H1 (cell line): ENCODE data around the gene RRBP1. TPM values are rescaled to one million over a fixed set of nuclear protein-coding genes. Genes with fewer than 3 reads are reported as not detected.

ENCODE experiments used
- CTCF ChIA-PET: fragments of 300-600 bp; sonication (Branson Sonifier 250); formaldehyde crosslinking; loops from one replicate; lab custom pipeline; 2021; ENCODE audit not compliant: partially characterized antibody; lab: Charles Lee
- POLR2A ChIA-PET: fragments of 300-600 bp; sonication (Branson Sonifier 250); formaldehyde crosslinking; loops from one replicate; lab custom pipeline; 2021; ENCODE audit warnings: inconsistent platforms; ENCODE audit not compliant: partially characterized antibody; lab: Charles Lee
- DNase-seq, 2 experiments: peaks; one replicate each; pipeline versions ENCODE4 v3.0.0 to v3.0.0-alpha.2; 2010 to 2022; ENCODE audit warnings: low spot score in 2 of 2, low read depth in 1 of 2, mixed read lengths in 1 of 2
- FAIRE-seq: peaks from 2 replicates; lab custom pipeline; 2011; peaks lifted over from hg19 to GRCh38; lab: Jason Lieb, UNC
- H2AFZ ChIP-seq: 2 replicates; pipeline ENCODE4 v1.8.1; 2012; ENCODE audit warnings: low read length, inconsistent platforms
- H2AK5ac ChIP-seq: 2 replicates; pipeline ENCODE4 v1.6.1; 2013; ENCODE audit warnings: low read depth, low read length
- H2BK120ac ChIP-seq: replicated peaks from 2 replicates; pipeline ENCODE3; 2013; ENCODE audit warnings: low read depth, low read length, inconsistent platforms
- H2BK12ac ChIP-seq: 2 replicates; pipeline ENCODE4 v1.6.1; 2013; ENCODE audit warnings: low read depth, low read length
- H2BK15ac ChIP-seq: 2 replicates; pipeline ENCODE4 v1.6.1; 2013; ENCODE audit warnings: low read length
- H2BK20ac ChIP-seq: 2 replicates; pipeline ENCODE4 v1.6.1; 2013; ENCODE audit warnings: low read length
- H2BK5ac ChIP-seq: 2 replicates; pipeline ENCODE4 v1.6.1; 2013; ENCODE audit warnings: low read depth, low read length
- H3K14ac ChIP-seq: 2 replicates; pipeline ENCODE4 v1.6.1; 2013; ENCODE audit warnings: inconsistent platforms; ENCODE audit not compliant: insufficient read length
- H3K18ac ChIP-seq: 2 replicates; pipeline ENCODE4 v1.6.1; 2013; ENCODE audit warnings: low read length; ENCODE audit errors: extremely low read depth
- H3K23ac ChIP-seq: 2 replicates; pipeline ENCODE4 v1.6.1; 2013; ENCODE audit warnings: inconsistent platforms; ENCODE audit not compliant: insufficient read length
- H3K23me2 ChIP-seq: 2 replicates; pipeline ENCODE4 v1.6.1; 2013; ENCODE audit warnings: low read depth, low read length
- H3K27ac ChIP-seq: 2 replicates; pipeline ENCODE4 v1.6.1; 2011; ENCODE audit warnings: low read depth, low read length, inconsistent platforms
- H3K27me3 ChIP-seq, 4 experiments: replicated peaks in 1 of 4; 1 replicate in 1 of 4; 2 replicates in 3 of 4; pipeline versions ENCODE4 v1.6.1 to v1.8.1; 2011 to 2013; ENCODE audit warnings: low read length in 3 of 4, mild to moderate bottlenecking in 3 of 4, inconsistent platforms in 2 of 4, mixed read lengths in 2 of 4, moderate library complexity in 1 of 4; ENCODE audit not compliant: control insufficient read depth in 3 of 4, insufficient read depth in 3 of 4; ENCODE audit errors: extremely low read depth in 1 of 4
- H3K36me3 ChIP-seq, 4 experiments: 2 replicates each; pipeline versions ENCODE4 v1.6.1 to v1.8.1; 2011 to 2013; ENCODE audit warnings: mild to moderate bottlenecking in 4 of 4, low read length in 3 of 4, moderate library complexity in 2 of 4, control low read depth in 1 of 4, inconsistent platforms in 1 of 4; ENCODE audit not compliant: insufficient read depth in 4 of 4, control insufficient read depth in 2 of 4
- H3K4ac ChIP-seq: replicated peaks from 2 replicates; pipeline ENCODE3; 2013; ENCODE audit warnings: low read length, low read depth, mixed read lengths, inconsistent platforms; ENCODE audit not compliant: insufficient read length
- H3K4me1 ChIP-seq, 4 experiments: replicated peaks in 1 of 4; 1 replicate in 1 of 4; 2 replicates in 3 of 4; pipeline versions ENCODE4 v1.6.1 to v1.8.1; 2011 to 2013; ENCODE audit warnings: low read length in 3 of 4, inconsistent platforms in 2 of 4, mixed read lengths in 1 of 4; ENCODE audit not compliant: insufficient read depth in 4 of 4, control insufficient read depth in 3 of 4
- H3K4me2 ChIP-seq, 2 experiments: 2 replicates each; pipeline versions ENCODE4 v1.6.1 to v1.8.1; 2011 to 2013; ENCODE audit warnings: low read depth in 2 of 2, low read length in 2 of 2, control low read depth in 1 of 2, inconsistent platforms in 1 of 2, mild to moderate bottlenecking in 1 of 2; ENCODE audit not compliant: insufficient read depth in 1 of 2
- H3K4me3 ChIP-seq, 4 experiments: fragments of 200-600, 300-600 bp in 1 of 4; sonication (generic), shearing (Covaris generic), sonication (Bioruptor Twin) in 1 of 4; 2 replicates each; pipeline versions ENCODE4 v1.5.1 to v1.8.1; 2011 to 2016; ENCODE audit warnings: low read length in 4 of 4, low read depth in 3 of 4, control low read depth in 2 of 4, inconsistent platforms in 2 of 4, mild to moderate bottlenecking in 2 of 4, mixed read lengths in 1 of 4, moderate library complexity in 1 of 4; ENCODE audit not compliant: insufficient read depth in 2 of 4; ENCODE audit errors: extremely low read depth in 1 of 4
- H3K56ac ChIP-seq: replicated peaks from 2 replicates; pipeline ENCODE3; 2013; ENCODE audit warnings: low read depth, mild to moderate bottlenecking, mixed read lengths, low read length, inconsistent platforms; ENCODE audit not compliant: insufficient read length
- H3K79me1 ChIP-seq: 2 replicates; pipeline ENCODE4 v1.6.1; 2013; ENCODE audit warnings: low read depth, low read length, control low read depth
- H3K79me2 ChIP-seq, 2 experiments: 2 replicates each; pipeline versions ENCODE4 v1.6.1 to v1.8.1; 2012 to 2013; ENCODE audit warnings: low read length in 2 of 2, mild to moderate bottlenecking in 2 of 2, inconsistent platforms in 1 of 2; ENCODE audit not compliant: insufficient read depth in 2 of 2, control insufficient read depth in 1 of 2
- H3K9ac ChIP-seq, 4 experiments: replicated peaks in 1 of 4; 1 replicate in 1 of 4; 2 replicates in 3 of 4; pipeline versions ENCODE4 v1.6.1 to v1.8.1; 2011 to 2013; ENCODE audit warnings: low read depth in 3 of 4, low read length in 3 of 4, control low read depth in 2 of 4, mild to moderate bottlenecking in 2 of 4, moderate library complexity in 2 of 4, inconsistent platforms in 1 of 4; ENCODE audit errors: extremely low read depth in 1 of 4
- H3K9me3 ChIP-seq, 2 experiments: 2 replicates each; pipeline versions ENCODE4 v1.6.1 to v1.8.1; 2012 to 2013; ENCODE audit warnings: mild to moderate bottlenecking in 2 of 2, moderate library complexity in 2 of 2, control low read depth in 1 of 2, inconsistent platforms in 1 of 2, low read depth in 1 of 2, low read length in 1 of 2, mixed read lengths in 1 of 2; ENCODE audit not compliant: insufficient read depth in 2 of 2
- H4K20me1 ChIP-seq, 2 experiments: replicated peaks in 1 of 2; 2 replicates each; pipeline versions ENCODE3 to v1.8.1; 2011 to 2013; ENCODE audit warnings: inconsistent platforms in 2 of 2, low read length in 2 of 2, mild to moderate bottlenecking in 1 of 2; ENCODE audit not compliant: insufficient read depth in 2 of 2, control insufficient read depth in 1 of 2
- H4K5ac ChIP-seq: 2 replicates; pipeline ENCODE4 v1.6.1; 2013; ENCODE audit warnings: low read length, low read depth, mixed read lengths, inconsistent platforms; ENCODE audit not compliant: insufficient read length
- H4K8ac ChIP-seq: 2 replicates; pipeline ENCODE4 v1.8.0; 2013; ENCODE audit warnings: mild to moderate bottlenecking, moderate library complexity, low read length, inconsistent platforms; ENCODE audit not compliant: insufficient read depth; ENCODE audit errors: extremely low read depth
- H4K91ac ChIP-seq: replicated peaks from 2 replicates; pipeline ENCODE3; 2013; ENCODE audit warnings: low read length, mixed read lengths, inconsistent platforms; ENCODE audit not compliant: insufficient read length
- ATF3 ChIP-seq: IDR thresholded peaks from 2 replicates; pipeline ENCODE4 v1.6.1; 2011; ENCODE audit warnings: low read depth, mild to moderate bottlenecking, low read length; ENCODE audit not compliant: insufficient read depth
- CTBP2 ChIP-seq: IDR thresholded peaks from 2 replicates; pipeline ENCODE4 v1.7.0; 2011; ENCODE audit warnings: borderline replicate concordance, mild to moderate bottlenecking, moderate library complexity, mixed read lengths, low read length; ENCODE audit not compliant: insufficient read depth, insufficient read length
- CTCF ChIP-seq, 3 experiments: IDR thresholded peaks; 1 replicate in 2 of 3; 2 replicates in 1 of 3; pipeline versions ENCODE4 v1.5.1 to v1.6.1; 2011; ENCODE audit warnings: low read length in 3 of 3, mild to moderate bottlenecking in 3 of 3, inconsistent platforms in 2 of 3, low read depth in 1 of 3, moderate library complexity in 1 of 3; ENCODE audit not compliant: insufficient read depth in 1 of 3; ENCODE audit errors: control extremely low read depth in 1 of 3
- GTF2F1 ChIP-seq: IDR thresholded peaks from 2 replicates; pipeline ENCODE4 v1.6.1; 2012; ENCODE audit warnings: low read depth, low read length, improper control_type of control experiment, borderline replicate concordance
- SIRT6 ChIP-seq: IDR thresholded peaks from one replicate; pipeline ENCODE4 v1.7.1; 2012; ENCODE audit warnings: low read length, inconsistent platforms
- SP1 ChIP-seq: IDR thresholded peaks from 2 replicates; pipeline ENCODE4 v1.6.1; 2011; ENCODE audit warnings: low read depth, low read length
- ZNF274 ChIP-seq: IDR thresholded peaks from 2 replicates; pipeline ENCODE4 v1.7.0; 2012; ENCODE audit warnings: low read length, borderline replicate concordance; ENCODE audit errors: extremely low read depth
- WGBS, 2 experiments: shearing (Covaris generic) in 1 of 2; methylation state at CpG; one replicate each; pipeline versions ENCODE4 v1.1.6 to v1.1.7; 2013 to 2015; ENCODE audit warnings: low lambda C conversion rate in 2 of 2, mixed read lengths in 2 of 2, inconsistent platforms in 1 of 2, low coverage in 1 of 2, missing lambda C conversion rate in 1 of 2; ENCODE audit not compliant: insufficient replicate concordance in 2 of 2, insufficient coverage in 1 of 2, insufficient read length in 1 of 2; ENCODE audit errors: extremely low coverage in 1 of 2, missing lambda C conversion rate in 1 of 2; 5-methylcytosine and 5-hydroxymethylcytosine counted together
- polyA plus RNA-seq, 7 experiments: library from polyadenylated mRNA; depleted of rRNA in 3 of 7; stranded (reverse) in 5 of 7; unstranded in 2 of 7; fragments of >200 nt in 5 of 7; fragments of 200-250 nt in 2 of 7; gene quantifications; 1 replicate in 5 of 7; 2 replicates in 1 of 7; 4 replicates in 1 of 7; pipeline versions ENCODE4 v1.2.1 to v1.2.3, GENCODE V29; 2011 to 2013; ENCODE audit warnings: missing spikeins in 2 of 7, mixed read lengths in 2 of 7
- total RNA-seq: library from RNA; stranded (reverse); fragmentation: NEBNext Ultra II Directional; extraction: Animal tissue kit (Norgen Biotek cat#: 25700); gene quantifications from 2 replicates; pipeline ENCODE4 v1.2.1, GENCODE V29; 2021

The RRBP1 gene
- total and polyA plus RNA-seq, 2 of the 8 experiments (the other 6 are each of a cell fraction or from before 2014, with no cell fraction given), result 15.9 to 157 TPM

- Histone ChIP-seq H4K5ac (peak overlapping the region; percentile 20), H3K4me2 (peak overlapping the region; percentile 78 to 91), H3K4me1 (peaks cover 3 to 29% (median 16%) of the 10 kb centered on the region in 4 experiments; a peak in 6 of 7 replicates), H3K27ac (peak overlapping the region; percentile 66), H4K8ac (peak overlapping the region; percentile 83), H3K27me3 (no peaks in the 10 kb centered on the region), H4K20me1 (peaks cover 0 to 9% of the 10 kb centered on the region in 2 experiments), H3K4me3 (peak overlapping the region; percentile 84 to 93 (median 88)), H3K9ac (peak overlapping the region; percentile 76 to 88 (median 80)), H2AFZ (no peak overlapping the region), H3K14ac (no peak overlapping the region), H3K9me3 (no peaks in the 10 kb centered on the region), H2BK15ac (no peak overlapping the region), H2AK5ac (no peak overlapping the region), H3K56ac (no peak overlapping the region), H4K91ac (no peak overlapping the region), H2BK12ac (no peak overlapping the region), H3K23me2 (peaks cover 7% of the 10 kb centered on the region), H2BK5ac (peak overlapping the region; percentile 94; the same call in 1 of the 2 replicates), H3K79me1 (no peaks in the 10 kb centered on the region; the same call in 1 of the 2 replicates), H2BK20ac (0 out of 2 replicates have a peak overlapping the region, but pooled peaks have one; percentile 6), H3K79me2 (peaks cover 10 to 54% of the 10 kb centered on the region in 2 experiments; a peak in 3 of 4 replicates), H3K36me3 (no peaks in the 10 kb centered on the region), H2BK120ac (no peak overlapping the region), H3K4ac (no peak overlapping the region), H3K18ac (peak overlapping the region; percentile 91), H3K23ac (no peak overlapping the region)
- ChIA-PET CTCF (interaction anchor here (0.6 to 3.2 kb wide), 17 partner anchors 9 to 178 kb away, joined by 3 to 23 read pairs (median 5); no protein-coding TSS in a partner anchor), POLR2A (interaction anchor here (0.6 to 4.3 kb wide), 30 partner anchors 9 to 399 kb away, joined by 3 to 26 read pairs (median 7); partner anchors contain the start of genes BFSP1, MGME1 and SNX5)
- no peak for FAIRE-seq
- WGBS, 2 experiments, result 2% methylated on average over 24 of the region's 43 CpGs; no CpG with 5 or more reads in 1 of the 2 experiments
- DNase-seq, result peak in 1 of 2 experiments; percentile 64
- no peak for TF ChIP-seq CTBP2
- no peak for TF ChIP-seq ATF3
- no peak for TF ChIP-seq SIRT6
- TF ChIP-seq GTF2F1, result no peak
- no peak for TF ChIP-seq CTCF (IDR thresholded peaks at IDR 0.05; ENCODE audit: control extremely low read depth in 1 of 3, insufficient read depth in 1 of 3, low read depth in 1 of 3, low read length in 3 of 3)
- no peak for TF ChIP-seq ZNF274
- no peak for TF ChIP-seq SP1
These were observed 111.5 kb downstream of the RRBP1 start for GRCh38 chr20:17570347-17571152.
